ENCODE data around the gene DST. TPM values are rescaled to one million over a fixed set of nuclear protein-coding genes. Genes with fewer than 3 reads are reported as not detected.

DST gene
- total RNA-seq, 1 experiment from 2014 or later: 91.9 TPM

GRCh38 chr6:56649782-56650181 lies 7.1 kb upstream of the DST start:
- peak overlapping the region in 1 of 3 experiments; percentile 78; a peak in 3 of 7 replicates for H3K27ac Mint-ChIP-seq
- TF ChIP-seq CTCF (conservative IDR thresholded peaks at IDR 0.05): no peak
- peak overlapping the region in 1 of 2 experiments; percentile 1; a peak in 2 of 5 replicates for H3K4me3 Mint-ChIP-seq
- WGBS (ENCODE audit: extremely low coverage, insufficient read length, low lambda C conversion rate): no CpG with 5 or more reads among the region's 3 CpGs
- Histone ChIP-seq H3K14ac (ENCODE audit: insufficient read depth, low read length) (no peak overlapping the region), H4K5ac (ENCODE audit: insufficient read length, low read depth, low read length) (no peak overlapping the region), H3T11ph (ENCODE audit: low read length) (no peak overlapping the region), H2BK12ac (ENCODE audit: insufficient read length, low read depth, low read length) (no peak overlapping the region), H3K27ac (ENCODE audit: insufficient read length, low read depth, low read length) (no peak overlapping the region), H3K79me1 (ENCODE audit: insufficient read depth, low read depth, low read length, poor library complexity, severe bottlenecking) (no peaks in the 10 kb centered on the region), H2BK15ac (ENCODE audit: low read depth, low read length) (no peak overlapping the region), H3K23me2 (ENCODE audit: insufficient read length, low read depth, low read length, poor library complexity, severe bottlenecking) (no peaks in the 10 kb centered on the region), H3K9me3 (ENCODE audit: control insufficient read depth, low read depth, low read length) (no peaks in the 10 kb centered on the region), H3K4me2 (ENCODE audit: insufficient read depth, insufficient read length, low read length) (no peak overlapping the region), H2AK5ac (ENCODE audit: insufficient read length, low read length) (no peak overlapping the region), H3K23ac (ENCODE audit: insufficient read length, low read depth, low read length) (no peak overlapping the region), H3K56ac (ENCODE audit: insufficient read length, low read depth, low read length) (no peak overlapping the region), H2AFZ (ENCODE audit: low read length) (no peak overlapping the region), H4K91ac (ENCODE audit: insufficient read length, low read depth, low read length) (no peak overlapping the region), H3K18ac (ENCODE audit: insufficient read length, low read depth, low read length) (no peak overlapping the region), H3K27me3 (ENCODE audit: insufficient read depth, low read length) (no peaks in the 10 kb centered on the region), H3K79me2 (ENCODE audit: insufficient read depth, low read length) (no peaks in the 10 kb centered on the region), H4K8ac (replicated peaks; ENCODE audit: insufficient read length, low read depth, low read length) (no peak overlapping the region), H2BK20ac (ENCODE audit: low read depth, low read length, poor library complexity, severe bottlenecking) (no peak overlapping the region), H3K4me1 (ENCODE audit: insufficient read depth, low read length) (peaks cover 3% of the 10 kb centered on the region; the same call in 1 of the 2 replicates), H3K9ac (ENCODE audit: extremely low read depth, insufficient read length, low read length) (no peak overlapping the region), H3K4ac (ENCODE audit: low read depth, low read length) (no peak overlapping the region), H2BK5ac (ENCODE audit: insufficient read length, low read length) (no peak overlapping the region), H4K20me1 (ENCODE audit: control insufficient read depth, insufficient read depth, insufficient read length) (no peaks in the 10 kb centered on the region), H2BK120ac (ENCODE audit: low read depth, low read length, poor library complexity, severe bottlenecking) (no peak overlapping the region)
- peaks cover 23 to 35% of the 10 kb centered on the region in 2 experiments for H3K4me1 Mint-ChIP-seq
- peaks cover 2 to 33% (median 14%) of the 10 kb centered on the region in 3 experiments; a peak in 5 of 7 replicates for H3K36me3 Mint-ChIP-seq (ENCODE audit: insufficient read depth in 1 of 3, low read depth in 3 of 3)
- no peaks in the 10 kb centered on the region for H3K9me3 Mint-ChIP-seq
- DNase-seq: no peak
- H3K27me3 Mint-ChIP-seq (ENCODE audit: low read depth): no peaks in the 10 kb centered on the region
